ENCODE results near the gene UBE2N.

Gene UBE2N

GRCh38 chr12:93460003-93460402 is 18.3 kb upstream of the UBE2N start:
- H3K27me3 ChIP-seq (ENCODE audit: insufficient read depth, low read length) = no peaks in the 10 kb centered on the region
- H3K36me3 ChIP-seq (ENCODE audit: insufficient read depth, low read length) = no peaks in the 10 kb centered on the region
- H2AFZ ChIP-seq (ENCODE audit: low read depth, low read length) = no peak overlapping the region
- H3K4me1 ChIP-seq (ENCODE audit: insufficient read depth, low read length) = no peaks in the 10 kb centered on the region
- no peak overlapping the region for H3K4me3 ChIP-seq (ENCODE audit: low read length)
- H3K9me3 ChIP-seq (ENCODE audit: low read length) = no peaks in the 10 kb centered on the region

- Histone ChIP-seq H3K9me3 (ENCODE audit: low read length) (no peaks in the 10 kb centered on the region), H3K27me3 (ENCODE audit: insufficient read depth, low read length) (no peaks in the 10 kb centered on the region), H3K4me1 (ENCODE audit: insufficient read depth, low read length) (no peaks in the 10 kb centered on the region), H3K36me3 (ENCODE audit: insufficient read depth, low read length) (no peaks in the 10 kb centered on the region), H2AFZ (ENCODE audit: low read depth, low read length) (no peak overlapping the region), H3K4me3 (ENCODE audit: low read length) (no peak overlapping the region)
These were observed 17.4 kb upstream of the UBE2N start for GRCh38 chr12:93459097-93459496.

GRCh38 chr12:93456077-93456476 is 14.3 kb upstream of the UBE2N start:
- H2AFZ ChIP-seq (ENCODE audit: low read depth, low read length) = no peak overlapping the region
- no peaks in the 10 kb centered on the region for H3K9me3 ChIP-seq (ENCODE audit: low read length)
- no peaks in the 10 kb centered on the region for H3K4me1 ChIP-seq (ENCODE audit: insufficient read depth, low read length)
- H3K27me3 ChIP-seq (ENCODE audit: insufficient read depth, low read length) = no peaks in the 10 kb centered on the region
- no peaks in the 10 kb centered on the region for H3K36me3 ChIP-seq (ENCODE audit: insufficient read depth, low read length)
- no peak overlapping the region for H3K4me3 ChIP-seq (ENCODE audit: low read length)

- H3K27me3 ChIP-seq (ENCODE audit: insufficient read depth, low read length) = no peaks in the 10 kb centered on the region
- H3K4me3 ChIP-seq (ENCODE audit: low read length) = no peak overlapping the region
- no peaks in the 10 kb centered on the region for H3K9me3 ChIP-seq (ENCODE audit: low read length)
- H2AFZ ChIP-seq (ENCODE audit: low read depth, low read length) = no peak overlapping the region
- no peaks in the 10 kb centered on the region for H3K36me3 ChIP-seq (ENCODE audit: insufficient read depth, low read length)
- no peaks in the 10 kb centered on the region for H3K4me1 ChIP-seq (ENCODE audit: insufficient read depth, low read length)
These were observed 11.9 kb upstream of the UBE2N start for GRCh38 chr12:93453633-93454032.

DNA sequence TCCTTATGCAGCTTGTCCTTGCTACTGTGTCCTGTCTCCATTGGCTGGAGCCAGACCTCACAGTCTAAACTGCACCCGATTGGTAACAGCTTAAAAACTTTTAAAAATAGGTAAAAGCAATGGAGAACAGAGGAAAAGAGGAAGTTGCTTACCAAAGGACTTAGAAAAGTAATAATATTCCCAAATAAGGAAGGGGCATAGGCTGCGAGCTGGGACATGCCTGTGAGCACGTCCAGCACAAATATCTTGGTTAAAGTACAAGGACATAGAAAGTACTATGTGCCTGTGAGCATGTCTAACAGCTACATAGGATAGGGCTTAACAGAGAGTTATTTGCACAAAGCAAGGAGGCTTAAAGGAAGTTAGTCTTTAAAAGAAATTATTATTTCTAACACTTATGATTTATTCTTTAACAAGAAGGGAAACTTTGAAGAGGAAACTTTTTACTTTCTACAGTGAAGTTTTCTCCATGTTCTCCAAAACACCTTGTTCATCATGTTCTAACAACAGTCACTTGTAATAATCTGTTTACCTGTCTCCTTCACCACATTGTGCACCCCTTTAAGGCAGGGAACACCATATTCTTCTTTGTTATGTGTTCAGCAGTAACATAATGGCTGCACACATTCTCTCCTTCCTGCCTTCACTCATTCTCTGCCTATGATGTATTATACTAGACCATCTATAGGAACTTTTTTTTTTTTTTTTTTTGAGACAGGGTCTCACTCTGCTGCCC is 9.8 kb upstream of the UBE2N start:
- no peaks in the 10 kb centered on the region for H3K27me3 ChIP-seq (ENCODE audit: insufficient read depth, low read length)
- no peaks in the 10 kb centered on the region for H3K36me3 ChIP-seq (ENCODE audit: insufficient read depth, low read length)
- H2AFZ ChIP-seq (ENCODE audit: low read depth, low read length) = no peak overlapping the region
- no peak overlapping the region for H3K4me3 ChIP-seq (ENCODE audit: low read length)
- H3K9me3 ChIP-seq (ENCODE audit: low read length) = no peaks in the 10 kb centered on the region
- no peaks in the 10 kb centered on the region for H3K4me1 ChIP-seq (ENCODE audit: insufficient read depth, low read length)

- H3K4me1 ChIP-seq (ENCODE audit: insufficient read depth, low read length) = no peaks in the 10 kb centered on the region
- H3K4me3 ChIP-seq (ENCODE audit: low read length) = no peak overlapping the region
- H3K36me3 ChIP-seq (ENCODE audit: insufficient read depth, low read length) = no peaks in the 10 kb centered on the region
- H3K27me3 ChIP-seq (ENCODE audit: insufficient read depth, low read length) = no peaks in the 10 kb centered on the region
- H2AFZ ChIP-seq (ENCODE audit: low read depth, low read length) = no peak overlapping the region
- H3K9me3 ChIP-seq (ENCODE audit: low read length) = no peaks in the 10 kb centered on the region
These were observed 7.5 kb upstream of the UBE2N start for GRCh38 chr12:93449277-93449676.

DNA sequence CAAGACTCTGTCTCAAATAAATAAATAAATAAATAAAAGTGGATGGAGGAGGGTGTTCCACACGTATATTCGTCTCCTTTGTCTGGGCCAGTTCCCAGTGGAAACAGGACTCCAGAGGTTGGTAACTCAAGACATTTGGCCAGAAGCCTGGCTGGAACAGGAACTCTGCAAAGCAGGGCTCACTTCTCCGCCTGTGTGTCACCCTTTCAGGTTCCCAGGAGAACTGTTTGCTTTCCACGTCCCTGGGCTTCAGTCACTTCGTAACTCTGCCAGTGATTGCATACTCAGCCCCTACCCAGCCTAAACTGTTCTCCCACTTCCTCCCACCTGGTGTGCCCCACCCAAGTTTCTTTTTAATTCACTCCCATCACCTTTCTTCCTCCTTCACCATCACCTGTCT is 7.0 kb upstream of the UBE2N start:
- Histone ChIP-seq H3K36me3 (ENCODE audit: insufficient read depth, low read length) (no peaks in the 10 kb centered on the region), H3K27me3 (ENCODE audit: insufficient read depth, low read length) (no peaks in the 10 kb centered on the region), H3K4me3 (ENCODE audit: low read length) (no peak overlapping the region)

GRCh38 chr12:93447555-93448290 is 6.0 kb upstream of the UBE2N start:
- Histone ChIP-seq H3K36me3 (ENCODE audit: insufficient read depth, low read length) (no peaks in the 10 kb centered on the region), H3K4me3 (ENCODE audit: low read length) (no peak overlapping the region), H3K4me1 (ENCODE audit: insufficient read depth, low read length) (peaks cover 9% of the 10 kb centered on the region), H3K9me3 (ENCODE audit: low read length) (no peaks in the 10 kb centered on the region), H2AFZ (ENCODE audit: low read depth, low read length) (no peak overlapping the region), H3K27me3 (ENCODE audit: insufficient read depth, low read length) (no peaks in the 10 kb centered on the region)

More for the DNA sequence above, 7.0 kb upstream of the UBE2N start:
- Histone ChIP-seq H3K9me3 (ENCODE audit: low read length) (no peaks in the 10 kb centered on the region), H2AFZ (ENCODE audit: low read depth, low read length) (no peak overlapping the region), H3K4me1 (ENCODE audit: insufficient read depth, low read length) (no peaks in the 10 kb centered on the region)

GRCh38 chr12:93443576-93443975 is 1.8 kb upstream of the UBE2N start:
- H3K4me1 ChIP-seq (ENCODE audit: insufficient read depth, low read length) = peaks cover 24% of the 10 kb centered on the region
- no peaks in the 10 kb centered on the region for H3K9me3 ChIP-seq (ENCODE audit: low read length)
- H3K4me3 ChIP-seq (ENCODE audit: low read length) = no peak overlapping the region
- H2AFZ ChIP-seq (ENCODE audit: low read depth, low read length) = no peak overlapping the region
- no peaks in the 10 kb centered on the region for H3K27me3 ChIP-seq (ENCODE audit: insufficient read depth, low read length)
- H3K36me3 ChIP-seq (ENCODE audit: insufficient read depth, low read length) = no peaks in the 10 kb centered on the region

DNA sequence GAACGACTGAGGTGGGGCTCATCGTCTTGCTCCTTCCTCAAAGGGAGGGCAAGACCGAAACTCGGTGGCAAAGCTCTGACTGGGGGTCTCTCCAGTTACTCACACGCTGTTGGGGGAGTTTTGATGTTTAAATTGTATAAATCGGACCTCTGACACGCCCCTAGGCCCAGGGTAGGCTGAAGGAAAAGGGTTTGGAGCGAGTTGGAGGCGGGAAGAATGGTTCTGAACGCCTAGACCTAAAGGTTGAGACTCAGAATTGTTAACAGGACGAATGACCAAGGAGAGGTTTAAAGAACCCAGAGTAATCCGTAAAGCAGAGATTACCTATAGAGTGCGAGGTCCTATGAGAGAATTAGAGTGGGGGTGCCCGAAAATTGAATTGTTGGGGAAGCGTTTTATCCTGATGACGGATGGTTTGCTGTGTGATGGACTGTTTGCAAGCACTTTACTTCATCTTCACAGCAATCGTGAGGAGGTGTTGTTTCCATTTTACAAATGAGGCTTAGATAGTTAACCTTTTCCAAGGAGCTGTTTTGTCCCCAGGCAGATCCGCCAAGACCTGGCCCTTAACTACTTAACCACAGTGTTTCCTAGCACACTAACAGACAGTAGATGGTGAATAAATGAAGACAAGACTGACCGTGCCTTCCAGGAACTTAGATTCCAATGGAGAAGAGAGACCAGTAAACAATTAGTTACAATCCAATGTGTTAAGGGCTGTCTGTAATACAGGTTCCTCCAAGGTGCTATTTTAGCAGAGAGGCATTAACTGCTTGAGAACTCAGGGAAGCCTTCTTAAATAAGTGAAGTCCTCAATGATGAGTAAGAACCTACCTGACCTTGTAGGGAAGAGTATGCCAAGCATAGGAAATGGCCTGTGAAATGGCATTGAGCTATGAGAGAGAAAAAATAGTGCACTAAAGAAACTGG is 929 bp upstream of the UBE2N start:
- Histone ChIP-seq H3K4me1 (ENCODE audit: insufficient read depth, low read length) (peaks cover 24% of the 10 kb centered on the region), H3K4me3 (ENCODE audit: low read length) (peak overlapping the region; percentile 57), H3K27me3 (ENCODE audit: insufficient read depth, low read length) (no peaks in the 10 kb centered on the region), H2AFZ (ENCODE audit: low read depth, low read length) (peak overlapping the region; percentile 73), H3K36me3 (ENCODE audit: insufficient read depth, low read length) (no peaks in the 10 kb centered on the region), H3K9me3 (ENCODE audit: low read length) (no peaks in the 10 kb centered on the region)

GRCh38 chr12:93441081-93441616 is 598 bp downstream of the UBE2N start:
- H3K9me3 ChIP-seq (ENCODE audit: low read length) = no peaks in the 10 kb centered on the region
- H3K4me1 ChIP-seq (ENCODE audit: insufficient read depth, low read length) = peaks cover 24% of the 10 kb centered on the region
- peaks cover 2% of the 10 kb centered on the region for H3K36me3 ChIP-seq (ENCODE audit: insufficient read depth, low read length)
- no peaks in the 10 kb centered on the region for H3K27me3 ChIP-seq (ENCODE audit: insufficient read depth, low read length)
- H2AFZ ChIP-seq (ENCODE audit: low read depth, low read length) = peak overlapping the region; percentile 74
- H3K4me3 ChIP-seq (ENCODE audit: low read length) = peak overlapping the region; percentile 57

DNA sequence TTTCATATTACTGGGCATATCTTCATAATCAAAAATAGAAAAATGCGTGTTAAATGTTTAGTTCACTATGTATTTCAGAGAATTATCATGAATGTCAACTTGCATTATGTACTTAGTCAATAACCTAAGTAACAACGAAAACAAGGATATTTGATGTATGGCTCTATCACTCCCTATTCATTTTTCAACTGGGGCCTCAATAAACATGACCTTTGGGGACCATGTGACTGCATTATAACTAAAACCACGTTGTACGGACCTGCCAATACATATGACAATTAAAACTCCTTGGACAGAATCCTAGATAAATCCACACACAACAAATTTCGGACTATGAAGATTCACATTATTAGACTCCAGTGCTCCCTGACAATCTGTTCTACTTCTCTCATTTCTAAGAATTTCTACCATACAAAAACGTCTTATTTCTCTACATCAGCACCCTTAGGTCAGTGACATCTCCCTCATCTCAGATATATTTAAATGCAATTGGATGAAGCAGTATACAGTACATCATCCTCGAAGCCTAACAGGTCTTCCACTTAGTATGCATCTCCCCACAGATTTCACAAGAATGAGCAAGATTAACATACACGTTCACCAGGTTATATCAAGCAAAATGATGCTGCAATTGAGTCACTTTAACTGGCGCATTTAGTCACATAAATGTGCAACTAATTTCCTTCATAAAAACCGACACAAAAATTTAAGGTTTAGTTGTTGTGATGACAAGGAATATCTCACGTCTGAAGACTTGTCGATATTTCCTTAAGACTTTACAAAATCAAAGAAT is 1.5 kb downstream of the UBE2N start:
- peaks cover 24% of the 10 kb centered on the region for H3K4me1 ChIP-seq (ENCODE audit: insufficient read depth, low read length)
- H3K9me3 ChIP-seq (ENCODE audit: low read length) = no peaks in the 10 kb centered on the region
- H3K36me3 ChIP-seq (ENCODE audit: insufficient read depth, low read length) = peaks cover 2% of the 10 kb centered on the region
- H3K27me3 ChIP-seq (ENCODE audit: insufficient read depth, low read length) = no peaks in the 10 kb centered on the region
- H3K4me3 ChIP-seq (ENCODE audit: low read length) = peak overlapping the region; percentile 57
- no peak overlapping the region for H2AFZ ChIP-seq (ENCODE audit: low read depth, low read length)
